Thyroid gland (tissue), 4 donors: Measurements from ENCODE around the gene CCDC85C.
A peak's percentile ranks its signal among the peaks of the same experiment; 100 is the strongest.

Experiments used
- CTCF ChIP-seq, 6 experiments: fragments of 200-600 bp in 3 of 6; fragments of 450-650 bp in 3 of 6; sonication (generic) in 3 of 6; IDR thresholded peaks; one replicate each; pipeline ENCODE4 v1.5.1; 2016 to 2019; ENCODE audit warnings: antibody characterized with exemption in 6 of 6, mild to moderate bottlenecking in 2 of 6, inconsistent platforms in 1 of 6, moderate library complexity in 1 of 6
- POLR2A ChIP-seq, 2 donors: fragments of 450-650 bp; IDR thresholded peaks; one replicate each; pipeline ENCODE4 v1.6.1; 2017; ENCODE audit warnings: antibody characterized with exemption in 2 of 2, mild to moderate bottlenecking in 2 of 2, moderate library complexity in 1 of 2

DNA sequence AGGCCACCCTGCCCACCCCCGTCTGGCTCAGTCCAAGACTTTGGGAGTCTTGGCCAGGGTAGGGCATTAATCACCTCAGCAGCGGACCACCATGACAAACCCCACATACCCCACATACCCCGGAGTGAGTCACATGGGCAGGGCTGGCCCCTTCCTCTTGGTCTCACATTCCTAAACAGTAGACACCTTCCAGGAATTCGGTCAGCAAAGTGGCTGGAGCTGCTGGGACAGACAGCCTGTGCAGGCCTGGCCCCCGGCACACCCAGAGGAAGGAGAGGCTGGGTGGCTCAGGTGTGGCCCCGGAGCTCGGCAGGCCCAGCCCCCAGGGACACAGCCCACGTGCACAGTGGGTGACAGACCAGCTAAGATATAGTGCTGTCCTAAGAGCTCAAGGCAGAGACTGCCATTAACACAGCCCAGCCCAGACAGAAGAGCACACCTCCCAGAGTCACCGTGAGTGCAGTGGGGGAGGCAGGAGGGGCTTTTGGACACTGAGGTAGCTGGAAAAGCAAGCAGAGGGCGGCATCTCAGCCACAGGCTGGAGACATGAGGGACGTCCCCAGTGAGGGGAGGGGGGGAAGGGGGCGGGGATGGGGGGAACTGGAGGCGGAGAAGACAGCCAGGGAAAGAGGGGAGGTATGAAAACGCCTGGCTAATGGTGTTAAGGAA is 24.0 kb downstream of the CCDC85C start:
- no peak for TF ChIP-seq CTCF (IDR thresholded peaks at IDR 0.05)
- TF ChIP-seq POLR2A (IDR thresholded peaks at IDR 0.05), result peak in 1 of 2 donors; percentile 12
